ENCODE data around the gene MAMSTR.

DNA sequence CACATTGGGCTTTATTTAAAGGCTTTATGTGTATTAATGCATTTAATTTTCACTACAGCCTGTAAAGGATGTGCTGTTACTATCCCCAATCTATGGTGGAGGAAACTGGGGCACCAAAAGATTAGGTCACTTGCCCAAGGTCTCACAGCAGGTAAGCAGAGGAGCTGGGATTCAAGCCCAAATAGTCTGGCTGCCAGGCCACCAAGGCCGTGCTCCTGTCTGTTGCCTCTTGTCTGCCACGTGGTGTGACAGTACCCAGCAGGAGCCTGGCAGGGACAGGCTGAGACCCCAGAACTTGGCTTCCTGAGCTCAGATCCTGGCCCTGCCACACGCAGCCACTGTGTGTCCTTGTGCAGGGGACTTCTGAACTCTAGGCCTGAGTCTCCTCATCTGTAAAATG lies 51.2 kb downstream of the MAMSTR start:
- TF ChIP-seq, protein P1, sequence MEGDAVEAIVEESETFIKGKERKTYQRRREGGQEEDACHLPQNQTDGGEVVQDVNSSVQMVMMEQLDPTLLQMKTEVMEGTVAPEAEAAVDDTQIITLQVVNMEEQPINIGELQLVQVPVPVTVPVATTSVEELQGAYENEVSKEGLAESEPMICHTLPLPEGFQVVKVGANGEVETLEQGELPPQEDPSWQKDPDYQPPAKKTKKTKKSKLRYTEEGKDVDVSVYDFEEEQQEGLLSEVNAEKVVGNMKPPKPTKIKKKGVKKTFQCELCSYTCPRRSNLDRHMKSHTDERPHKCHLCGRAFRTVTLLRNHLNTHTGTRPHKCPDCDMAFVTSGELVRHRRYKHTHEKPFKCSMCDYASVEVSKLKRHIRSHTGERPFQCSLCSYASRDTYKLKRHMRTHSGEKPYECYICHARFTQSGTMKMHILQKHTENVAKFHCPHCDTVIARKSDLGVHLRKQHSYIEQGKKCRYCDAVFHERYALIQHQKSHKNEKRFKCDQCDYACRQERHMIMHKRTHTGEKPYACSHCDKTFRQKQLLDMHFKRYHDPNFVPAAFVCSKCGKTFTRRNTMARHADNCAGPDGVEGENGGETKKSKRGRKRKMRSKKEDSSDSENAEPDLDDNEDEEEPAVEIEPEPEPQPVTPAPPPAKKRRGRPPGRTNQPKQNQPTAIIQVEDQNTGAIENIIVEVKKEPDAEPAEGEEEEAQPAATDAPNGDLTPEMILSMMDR (conservative IDR thresholded peaks at IDR 0.05; ENCODE audit: low read depth, low read length) = no peak
- TF ChIP-seq, protein P2, sequence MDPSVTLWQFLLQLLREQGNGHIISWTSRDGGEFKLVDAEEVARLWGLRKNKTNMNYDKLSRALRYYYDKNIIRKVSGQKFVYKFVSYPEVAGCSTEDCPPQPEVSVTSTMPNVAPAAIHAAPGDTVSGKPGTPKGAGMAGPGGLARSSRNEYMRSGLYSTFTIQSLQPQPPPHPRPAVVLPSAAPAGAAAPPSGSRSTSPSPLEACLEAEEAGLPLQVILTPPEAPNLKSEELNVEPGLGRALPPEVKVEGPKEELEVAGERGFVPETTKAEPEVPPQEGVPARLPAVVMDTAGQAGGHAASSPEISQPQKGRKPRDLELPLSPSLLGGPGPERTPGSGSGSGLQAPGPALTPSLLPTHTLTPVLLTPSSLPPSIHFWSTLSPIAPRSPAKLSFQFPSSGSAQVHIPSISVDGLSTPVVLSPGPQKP (IDR thresholded peaks at IDR 0.05; ENCODE audit: borderline replicate concordance, low read depth, low read length) = no peak
- no peak for TF ChIP-seq CEBPB (IDR thresholded peaks at IDR 0.05; ENCODE audit: low read depth, low read length)
- TF ChIP-seq POLR2A (IDR thresholded peaks at IDR 0.05; ENCODE audit: low read depth, low read length) = no peak
- TF ChIP-seq SMC3 (IDR thresholded peaks at IDR 0.05; ENCODE audit: low read depth, low read length) = no peak
- no peak for TF ChIP-seq MAZ (IDR thresholded peaks at IDR 0.05; ENCODE audit: borderline replicate concordance, low read depth, low read length)
- TF ChIP-seq, protein P3, sequence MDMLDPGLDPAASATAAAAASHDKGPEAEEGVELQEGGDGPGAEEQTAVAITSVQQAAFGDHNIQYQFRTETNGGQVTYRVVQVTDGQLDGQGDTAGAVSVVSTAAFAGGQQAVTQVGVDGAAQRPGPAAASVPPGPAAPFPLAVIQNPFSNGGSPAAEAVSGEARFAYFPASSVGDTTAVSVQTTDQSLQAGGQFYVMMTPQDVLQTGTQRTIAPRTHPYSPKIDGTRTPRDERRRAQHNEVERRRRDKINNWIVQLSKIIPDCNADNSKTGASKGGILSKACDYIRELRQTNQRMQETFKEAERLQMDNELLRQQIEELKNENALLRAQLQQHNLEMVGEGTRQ (IDR thresholded peaks at IDR 0.05; ENCODE audit: low read depth, low read length) = no peak
- no peak for TF ChIP-seq BHLHE40 (IDR thresholded peaks at IDR 0.05; ENCODE audit: low read depth, low read length)
- TF ChIP-seq RAD21 (IDR thresholded peaks at IDR 0.05; ENCODE audit: low read length) = no peak
- no peak for TF ChIP-seq FOS (IDR thresholded peaks at IDR 0.05; ENCODE audit: low read depth, low read length)
